Measurements from ENCODE around the gene NADK.
A peak's percentile ranks its signal among the peaks of the same experiment; 100 is the strongest.
"Not testable (repeated sequence)": the region's sequence is repeated elsewhere in the genome, so short reads cannot be mapped to it uniquely, and the experiment has no call there.

Gene NADK

GRCh38 chr1:1754051-1754815 lies 24.0 kb downstream of the NADK start:
- Histone ChIP-seq H3K4me1 (ENCODE audit: control insufficient read depth, insufficient read depth, low read length) (peaks cover 1% of the 10 kb centered on the region), H3K9ac (ENCODE audit: low read length in 2 of 2) (no peak overlapping the region), H3K9me3 (ENCODE audit: control insufficient read depth in 2 of 2, low read length in 2 of 2) (no peaks in the 10 kb centered on the region), H3K27ac (ENCODE audit: low read length) (no peak overlapping the region), H3K4me3 (ENCODE audit: low read length in 2 of 2) (no peak overlapping the region), H3K27me3 (ENCODE audit: control insufficient read depth in 1 of 2, insufficient read depth in 2 of 2, low read length in 2 of 2) (no peaks in the 10 kb centered on the region), H3K36me3 (ENCODE audit: control insufficient read depth in 2 of 2, insufficient read depth in 2 of 2, low read length in 2 of 2) (peaks cover 24 to 26% of the 10 kb centered on the region in 2 donors)

GRCh38 chr1:1753607-1754005 lies 24.7 kb downstream of the NADK start:
- Histone ChIP-seq H3K9ac (ENCODE audit: low read length in 2 of 2) (no peak overlapping the region), H3K9me3 (ENCODE audit: control insufficient read depth in 2 of 2, low read length in 2 of 2) (no peaks in the 10 kb centered on the region), H3K27me3 (ENCODE audit: control insufficient read depth in 1 of 2, insufficient read depth in 2 of 2, low read length in 2 of 2) (no peaks in the 10 kb centered on the region), H3K36me3 (ENCODE audit: control insufficient read depth in 2 of 2, insufficient read depth in 2 of 2, low read length in 2 of 2) (peaks cover 22 to 24% of the 10 kb centered on the region in 2 donors), H3K4me1 (ENCODE audit: control insufficient read depth, insufficient read depth, low read length) (no peaks in the 10 kb centered on the region), H3K4me3 (ENCODE audit: low read length in 2 of 2) (no peak overlapping the region), H3K27ac (ENCODE audit: low read length) (no peak overlapping the region)

DNA sequence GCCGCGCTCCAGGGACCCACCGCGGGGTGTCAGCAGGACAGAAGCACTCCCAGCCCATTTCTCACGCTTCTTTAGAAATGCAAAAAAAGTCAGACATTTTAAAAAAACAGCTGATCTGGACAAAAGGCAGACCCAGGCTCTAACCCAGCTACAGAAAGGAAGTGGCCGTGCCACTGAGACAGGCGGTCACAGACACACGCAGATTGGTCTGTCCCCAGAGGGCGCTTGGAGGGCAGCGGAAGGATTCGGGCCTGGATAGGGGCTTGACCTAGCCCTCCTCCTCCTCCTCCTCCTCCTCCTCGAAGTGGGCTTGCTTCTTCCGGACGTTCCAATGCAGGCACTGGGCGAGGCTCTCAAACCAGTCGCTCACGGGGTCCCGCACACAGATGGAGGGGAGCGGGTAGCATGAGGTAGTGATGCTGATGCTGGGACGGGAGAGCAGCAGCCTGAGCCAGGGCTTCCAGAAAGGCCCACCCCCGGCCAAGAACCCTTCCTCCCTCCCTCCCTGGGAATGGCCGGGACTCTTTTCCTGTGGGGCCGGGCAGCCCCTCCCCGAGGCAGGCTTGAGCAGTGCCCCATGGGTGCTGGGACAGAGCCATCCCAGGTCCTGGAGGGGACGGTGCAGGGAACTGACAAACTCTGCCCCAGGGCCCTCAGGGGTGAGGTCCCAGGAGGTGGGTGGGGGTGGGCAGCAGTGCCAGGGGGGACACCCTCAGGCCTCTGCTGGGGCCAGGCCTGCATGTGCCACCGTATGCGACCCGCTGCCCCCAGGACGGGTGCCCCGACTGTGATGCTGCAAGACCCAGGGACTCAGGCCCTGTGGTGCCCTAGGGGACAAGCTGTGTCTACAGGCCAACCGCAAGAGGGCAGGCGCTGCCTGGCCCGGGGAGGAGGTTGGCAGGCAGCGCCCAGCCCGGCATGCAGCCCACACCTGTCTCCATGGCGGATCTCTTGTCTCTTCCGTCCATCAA lies 25.3 kb downstream of the NADK start:
- Histone ChIP-seq H3K27ac (ENCODE audit: low read length) (no peak overlapping the region), H3K9me3 (ENCODE audit: control insufficient read depth in 2 of 2, low read length in 2 of 2) (no peaks in the 10 kb centered on the region), H3K36me3 (ENCODE audit: control insufficient read depth in 2 of 2, insufficient read depth in 2 of 2, low read length in 2 of 2) (peaks cover 17 to 24% of the 10 kb centered on the region in 2 donors), H3K9ac (ENCODE audit: low read length in 2 of 2) (no peak overlapping the region), H3K4me3 (ENCODE audit: low read length in 2 of 2) (no peak overlapping the region), H3K4me1 (ENCODE audit: control insufficient read depth, insufficient read depth, low read length) (no peaks in the 10 kb centered on the region), H3K27me3 (ENCODE audit: control insufficient read depth in 1 of 2, insufficient read depth in 2 of 2, low read length in 2 of 2) (no peaks in the 10 kb centered on the region)

DNA sequence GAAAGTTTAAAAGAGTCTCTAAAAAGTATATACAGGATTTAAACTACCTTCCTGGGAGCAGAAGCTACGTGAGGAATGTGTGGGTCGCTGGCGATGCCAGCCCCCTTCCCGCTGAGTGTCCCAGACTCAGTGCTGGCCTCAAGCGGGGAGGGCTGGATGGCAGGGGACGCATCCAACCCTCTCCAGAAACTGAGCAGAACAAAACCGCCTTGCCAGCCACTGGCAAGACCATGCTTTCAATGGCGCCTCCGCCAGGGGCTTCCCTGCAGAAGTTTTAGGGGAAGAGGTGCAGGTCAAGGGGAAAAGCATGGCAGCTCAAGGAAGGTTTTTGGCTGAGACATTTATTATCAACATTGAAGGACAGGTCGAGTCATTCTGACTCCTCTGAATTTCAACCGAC lies 26.1 kb downstream of the NADK start:
- no peaks in the 10 kb centered on the region for H3K9me3 ChIP-seq (ENCODE audit: control insufficient read depth in 2 of 2, low read length in 2 of 2)
- H3K27me3 ChIP-seq (ENCODE audit: control insufficient read depth in 1 of 2, insufficient read depth in 2 of 2, low read length in 2 of 2): no peaks in the 10 kb centered on the region
- H3K9ac ChIP-seq (ENCODE audit: low read length in 2 of 2): no peak overlapping the region
- peaks cover 17 to 24% of the 10 kb centered on the region in 2 donors for H3K36me3 ChIP-seq (ENCODE audit: control insufficient read depth in 2 of 2, insufficient read depth in 2 of 2, low read length in 2 of 2)
- H3K4me1 ChIP-seq (ENCODE audit: control insufficient read depth, insufficient read depth, low read length): no peaks in the 10 kb centered on the region
- H3K4me3 ChIP-seq (ENCODE audit: low read length in 2 of 2): no peak overlapping the region
- H3K27ac ChIP-seq (ENCODE audit: low read length): no peak overlapping the region

DNA sequence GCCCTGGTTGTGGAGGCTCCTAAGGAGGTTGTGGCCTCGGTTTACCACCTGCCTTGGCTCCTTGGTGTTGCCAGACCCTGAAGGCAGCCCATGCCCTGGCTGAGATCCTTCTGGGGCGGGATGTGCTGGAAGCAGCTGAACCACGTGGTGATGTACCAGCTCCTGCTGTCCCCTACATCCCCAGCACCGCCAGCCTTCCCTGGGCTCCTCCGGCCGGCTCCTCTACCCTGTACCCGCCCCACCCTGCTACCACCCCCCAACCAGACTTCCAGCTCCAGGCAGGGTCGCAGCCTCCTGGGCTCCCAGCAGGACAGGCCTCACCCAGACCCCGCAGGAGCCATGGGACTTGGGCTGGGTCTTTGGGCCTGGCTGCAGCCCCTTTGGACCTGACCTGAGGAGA lies 28.3 kb downstream of the NADK start:
- H3K9me3 ChIP-seq (ENCODE audit: control insufficient read depth in 2 of 2, low read length in 2 of 2); H3K9ac ChIP-seq (ENCODE audit: low read length in 2 of 2); H3K27ac ChIP-seq (ENCODE audit: low read length); H3K4me1 ChIP-seq (ENCODE audit: control insufficient read depth, insufficient read depth, low read length); H3K4me3 ChIP-seq (ENCODE audit: low read length in 2 of 2); H3K36me3 ChIP-seq (ENCODE audit: control insufficient read depth in 2 of 2, insufficient read depth in 2 of 2, low read length in 2 of 2); H3K27me3 ChIP-seq (ENCODE audit: control insufficient read depth in 1 of 2, insufficient read depth in 2 of 2, low read length in 2 of 2): not testable (repeated sequence)

- no peaks in the 10 kb centered on the region for H3K9me3 ChIP-seq (ENCODE audit: control insufficient read depth in 2 of 2, low read length in 2 of 2)
- no peak overlapping the region for H3K27ac ChIP-seq (ENCODE audit: low read length)
- H3K4me1 ChIP-seq (ENCODE audit: control insufficient read depth, insufficient read depth, low read length): no peaks in the 10 kb centered on the region
- H3K9ac ChIP-seq (ENCODE audit: low read length in 2 of 2): no peak overlapping the region
- peaks cover 5 to 6% of the 10 kb centered on the region in 2 donors for H3K36me3 ChIP-seq (ENCODE audit: control insufficient read depth in 2 of 2, insufficient read depth in 2 of 2, low read length in 2 of 2)
- H3K4me3 ChIP-seq (ENCODE audit: low read length in 2 of 2): no peak overlapping the region
- H3K27me3 ChIP-seq (ENCODE audit: control insufficient read depth in 1 of 2, insufficient read depth in 2 of 2, low read length in 2 of 2): no peaks in the 10 kb centered on the region
These were observed 29.5 kb downstream of the NADK start for GRCh38 chr1:1748686-1749321.

DNA sequence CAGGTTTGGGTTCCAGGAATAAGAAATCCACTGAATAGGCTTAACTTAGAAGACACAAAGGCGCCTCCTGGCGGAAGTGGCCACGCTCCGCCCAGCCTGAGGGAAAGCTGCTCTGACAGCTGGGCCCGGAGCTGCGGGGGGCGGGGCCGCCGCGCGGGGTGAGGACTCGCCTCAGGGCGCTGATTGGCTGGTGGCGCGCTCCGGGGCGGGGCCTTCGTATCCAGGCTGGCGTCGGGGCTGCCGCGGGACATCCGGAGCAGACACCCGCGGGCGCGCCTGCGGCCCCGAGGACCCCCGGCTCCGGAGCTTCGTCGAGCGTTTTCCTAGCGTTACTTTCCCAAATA lies 31.7 kb downstream of the NADK start:
- peak overlapping the region in 1 of 2 donors; percentile 65 for H3K4me3 ChIP-seq (ENCODE audit: low read length in 2 of 2)
- not testable (repeated sequence) for H3K27ac ChIP-seq (ENCODE audit: low read length); H3K9ac ChIP-seq (ENCODE audit: low read length in 2 of 2); H3K9me3 ChIP-seq (ENCODE audit: control insufficient read depth in 2 of 2, low read length in 2 of 2); H3K27me3 ChIP-seq (ENCODE audit: control insufficient read depth in 1 of 2, insufficient read depth in 2 of 2, low read length in 2 of 2); H3K4me1 ChIP-seq (ENCODE audit: control insufficient read depth, insufficient read depth, low read length); H3K36me3 ChIP-seq (ENCODE audit: control insufficient read depth in 2 of 2, insufficient read depth in 2 of 2, low read length in 2 of 2)

GRCh38 chr1:1745651-1746565 lies 32.4 kb downstream of the NADK start:
- not testable (repeated sequence) for H3K27me3 ChIP-seq (ENCODE audit: control insufficient read depth in 1 of 2, insufficient read depth in 2 of 2, low read length in 2 of 2); H3K4me1 ChIP-seq (ENCODE audit: control insufficient read depth, insufficient read depth, low read length); H3K36me3 ChIP-seq (ENCODE audit: control insufficient read depth in 2 of 2, insufficient read depth in 2 of 2, low read length in 2 of 2); H3K9me3 ChIP-seq (ENCODE audit: control insufficient read depth in 2 of 2, low read length in 2 of 2)
- H3K4me3 ChIP-seq (ENCODE audit: low read length in 2 of 2): peak overlapping the region; percentile 25 to 65
- H3K9ac ChIP-seq (ENCODE audit: low read length in 2 of 2): peak overlapping the region; percentile 47 to 55
- peak overlapping the region; percentile 60 for H3K27ac ChIP-seq (ENCODE audit: low read length)

- H3K36me3 ChIP-seq (ENCODE audit: control insufficient read depth in 2 of 2, insufficient read depth in 2 of 2, low read length in 2 of 2); H3K27ac ChIP-seq (ENCODE audit: low read length); H3K4me1 ChIP-seq (ENCODE audit: control insufficient read depth, insufficient read depth, low read length); H3K9me3 ChIP-seq (ENCODE audit: control insufficient read depth in 2 of 2, low read length in 2 of 2); H3K27me3 ChIP-seq (ENCODE audit: control insufficient read depth in 1 of 2, insufficient read depth in 2 of 2, low read length in 2 of 2); H3K4me3 ChIP-seq (ENCODE audit: low read length in 2 of 2); H3K9ac ChIP-seq (ENCODE audit: low read length in 2 of 2): not testable (repeated sequence)
These were observed 35.7 kb downstream of the NADK start for GRCh38 chr1:1742529-1742928.

GRCh38 chr1:1741013-1741412 lies 37.3 kb downstream of the NADK start:
- H3K36me3 ChIP-seq (ENCODE audit: control insufficient read depth in 2 of 2, insufficient read depth in 2 of 2, low read length in 2 of 2); H3K9me3 ChIP-seq (ENCODE audit: control insufficient read depth in 2 of 2, low read length in 2 of 2); H3K27me3 ChIP-seq (ENCODE audit: control insufficient read depth in 1 of 2, insufficient read depth in 2 of 2, low read length in 2 of 2); H3K9ac ChIP-seq (ENCODE audit: low read length in 2 of 2); H3K4me1 ChIP-seq (ENCODE audit: control insufficient read depth, insufficient read depth, low read length); H3K27ac ChIP-seq (ENCODE audit: low read length); H3K4me3 ChIP-seq (ENCODE audit: low read length in 2 of 2): not testable (repeated sequence)
